ENCODE results near the gene GIMAP8.

GRCh38 chr7:150471886-150472285 lies 21.5 kb downstream of the GIMAP8 start:
- no peak for TF ChIP-seq CTCF (IDR thresholded peaks at IDR 0.05)
- no peak for TF ChIP-seq POLR2A (IDR thresholded peaks at IDR 0.05)

Data from heart left ventricle (tissue), 13 donors.